Adrenal gland (tissue), 12 donors: ENCODE measurements around the gene PPP4R3B. TPM values are rescaled to one million over a fixed set of nuclear protein-coding genes. Genes with fewer than 3 reads are reported as not detected.
"Not testable (repeated sequence)": the region's sequence is repeated elsewhere in the genome, so short reads cannot be mapped to it uniquely, and the experiment has no call there.

ENCODE experiments used
- DNase-seq, 7 donors: peaks; one replicate each; pipeline ENCODE4 v3.0.0-alpha.2; 2019 to 2020
- H3K27ac ChIP-seq, 5 donors: fragments of 200-600 bp; sonication (generic) in 4 of 5; 1 replicate in 3 of 5; 2 replicates in 2 of 5; pipeline versions ENCODE4 v1.5.1 to v1.8.0; 2016 to 2020; ENCODE audit warnings: mild to moderate bottlenecking in 1 of 5
- H3K27me3 ChIP-seq: fragments of 200-600 bp; 2 replicates; pipeline ENCODE4 v1.8.0; 2021
- H3K36me3 ChIP-seq, 2 donors: fragments of 200-600 bp; replicated peaks in 1 of 2; 1 replicate in 1 of 2; 2 replicates in 1 of 2; pipeline versions ENCODE4 v1.5.1 to v1.8.0; 2018 to 2022
- H3K4me1 ChIP-seq, 2 donors: fragments of 200-600 bp; replicated peaks in 1 of 2; 1 replicate in 1 of 2; 2 replicates in 1 of 2; pipeline versions ENCODE4 v1.5.1 to v1.8.0; 2018 to 2021
- H3K4me3 ChIP-seq, 4 donors: fragments of 200-600 bp; sonication (generic) in 3 of 4; one replicate each; pipeline ENCODE4 v1.5.1; 2016 to 2018
- H3K9me3 ChIP-seq, 3 donors: fragments of 200-600 bp; sonication (generic) in 1 of 3; replicated peaks in 1 of 3; 1 replicate in 2 of 3; 2 replicates in 1 of 3; pipeline versions ENCODE4 v1.5.1 to v1.8.0; 2016 to 2021
- POLR2A ChIP-seq, 2 donors: fragments of 450-650 bp; IDR thresholded peaks; one replicate each; pipeline ENCODE4 v1.6.1; 2017; ENCODE audit warnings: antibody characterized with exemption in 2 of 2, mild to moderate bottlenecking in 2 of 2, moderate library complexity in 1 of 2
- WGBS, 4 donors: extraction: QIAGEN DNeasy Blood & Tissue Kit in 2 of 4; methylation state at CpG; one replicate each; pipeline versions ENCODE4 v1.1.5 to v1.1.7; 2013 to 2017; 5-methylcytosine and 5-hydroxymethylcytosine counted together
- intact Hi-C, 2 donors: fragments of 100-400 bp; cut with DNase I; formaldehyde crosslinking; loops; one replicate each; pipeline versions ENCODE4 v1.14.1 to v1.15.0; 2022 to 2023
- polyA plus RNA-seq, 3 donors: library from polyadenylated mRNA; stranded (reverse); fragments of 200-250 nt in 2 of 3; fragments of 350-450 nt in 1 of 3; fragmentation: Illumina TruSeq in 1 of 3; extraction: RNeasy Lipid Tissue Mini Kit (QIAGEN cat#74804) in 1 of 3; gene quantifications; one replicate each; pipeline ENCODE4 v1.2.3, GENCODE V29; 2013 to 2014
- total RNA-seq, 9 donors: library from RNA; depleted of rRNA in 4 of 9; stranded (reverse); fragments of >200 nt in 4 of 9; fragments of 120-200 nt in 1 of 9; fragmentation: NEBNext Ultra II Directional in 1 of 9; extraction: Animal tissue kit (Norgen Biotek cat#: 25700) in 1 of 9; gene quantifications; one replicate each; pipeline versions ENCODE4 v1.1.0 to v1.2.4, GENCODE V29; 2013 to 2023
- TF ChIP-seq, protein P1 (sequence below), 6 experiments: fragments of 450-650 bp in 4 of 6; fragments of 200-600 bp in 2 of 6; sonication (generic) in 1 of 6; IDR thresholded peaks; 1 replicate in 5 of 6; 2 replicates in 1 of 6; pipeline versions ENCODE4 v1.5.1 to v1.8.0; 2016 to 2021; ENCODE audit warnings: antibody characterized with exemption in 6 of 6, mild to moderate bottlenecking in 2 of 6, moderate library complexity in 1 of 6
- donor health status: healthy with polysubstance abuse.
- donor health status: Bipolar disorder and iron deficiency.
- donor health status: DM: yes; HTN: yes; CAD: no.
- donor health status: DM: no; HTN: no; CAD: no.
- donor health status: DM: no; HTN: no; CAD: no.
- donor health status: DM: yes; HTN: yes; CAD: no.

The PPP4R3B gene
- total and polyA plus RNA-seq, 12 donors = 22.8 to 89.2 (median 69.9) TPM

DNA sequence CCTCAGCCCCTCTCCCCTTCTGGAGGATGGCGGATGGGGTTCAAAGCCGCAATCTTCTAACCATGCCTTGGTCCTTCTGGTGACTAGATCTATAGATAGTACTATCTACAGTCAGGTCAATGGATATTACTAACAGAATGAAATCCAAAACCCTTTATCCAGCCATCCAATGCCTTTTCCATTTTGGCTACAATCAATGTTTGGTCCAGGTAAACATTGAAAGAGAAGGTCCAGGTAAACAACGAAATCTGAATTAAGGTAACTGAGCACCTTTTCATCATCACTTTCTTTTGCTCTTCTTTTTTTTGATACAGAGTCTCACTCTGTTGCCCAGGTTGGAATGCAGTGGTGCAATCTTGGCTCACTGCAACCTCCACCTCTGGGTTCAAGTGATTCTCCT, 9.7 kb downstream of the PPP4R3B start:
- Histone ChIP-seq H3K4me3 (no peak overlapping the region), H3K36me3 (peaks cover 0 to 24% of the 10 kb centered on the region in 2 donors), H3K4me1 (peaks cover 11 to 26% of the 10 kb centered on the region in 2 donors), H3K9me3 (no peaks in the 10 kb centered on the region), H3K27ac (no peak overlapping the region), H3K27me3 (no peaks in the 10 kb centered on the region)
- TF ChIP-seq POLR2A (IDR thresholded peaks at IDR 0.05) = no peak
- TF ChIP-seq, protein P1, sequence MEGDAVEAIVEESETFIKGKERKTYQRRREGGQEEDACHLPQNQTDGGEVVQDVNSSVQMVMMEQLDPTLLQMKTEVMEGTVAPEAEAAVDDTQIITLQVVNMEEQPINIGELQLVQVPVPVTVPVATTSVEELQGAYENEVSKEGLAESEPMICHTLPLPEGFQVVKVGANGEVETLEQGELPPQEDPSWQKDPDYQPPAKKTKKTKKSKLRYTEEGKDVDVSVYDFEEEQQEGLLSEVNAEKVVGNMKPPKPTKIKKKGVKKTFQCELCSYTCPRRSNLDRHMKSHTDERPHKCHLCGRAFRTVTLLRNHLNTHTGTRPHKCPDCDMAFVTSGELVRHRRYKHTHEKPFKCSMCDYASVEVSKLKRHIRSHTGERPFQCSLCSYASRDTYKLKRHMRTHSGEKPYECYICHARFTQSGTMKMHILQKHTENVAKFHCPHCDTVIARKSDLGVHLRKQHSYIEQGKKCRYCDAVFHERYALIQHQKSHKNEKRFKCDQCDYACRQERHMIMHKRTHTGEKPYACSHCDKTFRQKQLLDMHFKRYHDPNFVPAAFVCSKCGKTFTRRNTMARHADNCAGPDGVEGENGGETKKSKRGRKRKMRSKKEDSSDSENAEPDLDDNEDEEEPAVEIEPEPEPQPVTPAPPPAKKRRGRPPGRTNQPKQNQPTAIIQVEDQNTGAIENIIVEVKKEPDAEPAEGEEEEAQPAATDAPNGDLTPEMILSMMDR (IDR thresholded peaks at IDR 0.05) = no peak
- intact Hi-C loops = no loop called here
- no peak for DNase-seq
- WGBS, 4 donors = 87 to 99% (median 96%) methylated on average over 3 of the region's 3 CpGs

DNA sequence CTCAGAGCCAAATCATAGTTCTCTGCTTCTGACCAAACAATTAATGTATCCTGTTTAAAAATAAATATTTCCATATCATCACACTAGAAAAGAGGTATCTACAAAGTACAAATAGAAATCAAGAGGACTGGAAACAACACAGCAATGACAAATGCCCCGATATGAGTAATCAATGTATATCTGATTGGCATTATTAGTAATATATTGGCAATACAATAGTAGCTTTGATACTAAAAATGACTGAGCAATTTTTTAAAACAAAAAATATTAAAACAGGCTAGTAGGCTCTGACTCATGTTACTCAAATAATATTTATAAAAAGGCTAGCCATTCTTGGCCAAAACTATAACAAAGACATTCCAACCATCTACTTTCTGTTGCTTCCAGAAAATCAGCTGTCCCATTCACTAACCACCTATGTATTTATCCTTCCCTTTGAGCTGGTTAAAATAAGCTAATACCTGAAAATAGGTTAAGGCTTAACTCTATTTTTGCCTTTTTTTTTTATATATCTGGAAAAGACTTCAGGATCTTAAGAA, 13.3 kb downstream of the PPP4R3B start:
- Histone ChIP-seq H3K27ac (no peak overlapping the region), H3K4me3 (no peak overlapping the region), H3K4me1 (peaks cover 11 to 19% of the 10 kb centered on the region in 2 donors), H3K36me3 (no peaks in the 10 kb centered on the region), H3K27me3 (no peaks in the 10 kb centered on the region), H3K9me3 (no peaks in the 10 kb centered on the region)
- WGBS, 4 donors = 76 to 87% (median 82%) methylated on average over 1 of the region's 1 CpG
- DNase-seq = no peak
- intact Hi-C loops = no loop called here
- TF ChIP-seq, protein P1 (IDR thresholded peaks at IDR 0.05) = no peak
- no peak for TF ChIP-seq POLR2A (IDR thresholded peaks at IDR 0.05)

DNA sequence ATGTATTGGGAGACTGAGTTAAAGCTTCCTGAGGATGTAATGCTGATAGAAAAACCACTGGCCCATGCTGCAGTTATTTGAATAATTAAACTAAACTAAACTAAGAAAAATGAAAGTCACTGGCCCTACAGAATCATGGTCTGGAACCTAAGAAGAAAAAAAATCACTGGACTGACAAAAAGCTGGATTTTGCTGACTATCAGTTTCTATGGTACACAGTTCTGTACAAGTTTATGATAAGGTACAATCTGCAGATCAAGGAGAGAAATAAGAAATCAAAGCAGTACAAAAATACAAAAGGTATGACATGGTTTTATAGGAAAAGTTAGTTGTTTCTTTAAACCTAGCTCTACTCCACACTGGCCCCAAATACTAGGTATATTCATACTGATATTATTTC, 15.6 kb downstream of the PPP4R3B start:
- no peak for DNase-seq
- no peak for TF ChIP-seq POLR2A (IDR thresholded peaks at IDR 0.05)
- TF ChIP-seq, protein P1 (IDR thresholded peaks at IDR 0.05) = no peak
- H3K27ac ChIP-seq = no peak overlapping the region
- no peaks in the 10 kb centered on the region for H3K9me3 ChIP-seq
- H3K4me3 ChIP-seq = no peak overlapping the region
- intact Hi-C loops = no loop called here
- peaks cover 11 to 13% of the 10 kb centered on the region in 2 donors for H3K4me1 ChIP-seq
- no peaks in the 10 kb centered on the region for H3K27me3 ChIP-seq
- peaks cover 0 to 17% of the 10 kb centered on the region in 2 donors for H3K36me3 ChIP-seq

DNA sequence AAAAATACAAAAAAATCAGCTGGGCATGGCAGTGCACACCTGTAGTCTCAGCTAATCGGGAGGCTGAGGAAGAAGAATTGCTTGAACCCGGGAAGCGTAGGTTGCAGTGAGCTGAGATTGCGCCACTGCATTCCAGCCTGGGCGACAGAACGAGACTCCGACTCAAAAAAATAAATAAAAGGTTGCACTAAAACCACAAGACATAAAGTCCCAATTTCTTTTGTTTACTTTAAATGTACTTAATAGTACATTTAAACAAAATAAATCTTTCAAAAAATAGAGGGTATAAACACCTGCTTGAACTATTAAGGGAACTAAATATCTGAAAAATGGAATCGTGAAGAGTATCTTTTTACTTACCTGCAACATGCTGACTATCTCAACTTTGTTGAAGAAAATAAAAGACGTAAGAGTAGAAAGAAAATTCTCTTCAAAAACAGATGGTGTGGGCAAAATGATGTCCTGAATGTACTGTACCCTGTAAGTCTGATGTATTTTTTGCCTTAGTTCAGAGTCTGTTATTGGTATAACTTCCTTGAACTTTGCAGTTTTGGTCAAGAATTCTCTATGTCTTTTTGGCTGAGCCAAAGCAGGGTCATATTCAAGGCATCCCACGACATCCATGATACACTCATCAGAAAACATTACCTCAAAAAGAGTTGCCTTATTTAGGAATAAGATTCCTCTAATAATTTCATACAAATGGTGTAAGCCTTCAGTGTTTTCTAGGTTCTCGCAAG, 19.2 kb downstream of the PPP4R3B start:
- Histone ChIP-seq H3K36me3 (peaks cover 0 to 26% of the 10 kb centered on the region in 2 donors), H3K9me3 (no peaks in the 10 kb centered on the region), H3K4me3 (no peak overlapping the region), H3K27ac (no peak overlapping the region), H3K27me3 (no peaks in the 10 kb centered on the region), H3K4me1 (peaks cover 0 to 12% of the 10 kb centered on the region in 2 donors)
- 87 to 94% (median 93%) methylated on average over 11 of the region's 11 CpGs for WGBS, 4 donors
- DNase-seq = no peak
- no peak for TF ChIP-seq POLR2A (IDR thresholded peaks at IDR 0.05)
- TF ChIP-seq, protein P1 (IDR thresholded peaks at IDR 0.05) = no peak
- intact Hi-C loops = no loop called here

DNA sequence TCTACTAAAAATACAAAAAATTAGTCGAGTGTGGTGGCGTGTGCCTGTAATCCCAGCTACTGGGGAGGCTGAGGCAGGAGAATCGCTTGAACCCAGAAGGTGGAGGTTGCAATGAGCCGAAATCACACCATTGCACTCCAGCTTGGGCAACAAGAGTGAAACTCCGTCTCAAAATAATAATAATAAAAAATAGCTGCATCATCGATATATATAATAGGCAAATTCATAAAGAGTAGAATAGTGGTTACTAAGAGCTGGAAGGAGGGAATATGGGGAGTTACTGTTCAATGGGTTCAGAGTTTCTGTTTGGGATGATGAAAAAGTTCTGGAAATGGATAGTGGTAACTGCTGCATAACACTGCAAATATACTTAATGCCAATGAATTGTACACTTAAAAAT, 20.6 kb downstream of the PPP4R3B start:
- intact Hi-C loops, H3K9me3 ChIP-seq, H3K4me3 ChIP-seq, H3K27me3 ChIP-seq, DNase-seq, H3K27ac ChIP-seq: not testable (repeated sequence)
- 91 to 97% (median 96%) methylated on average over 6 of the region's 6 CpGs for WGBS, 4 donors
- Histone ChIP-seq H3K36me3 (peaks cover 0 to 26% of the 10 kb centered on the region in 2 donors), H3K4me1 (peaks cover 0 to 18% of the 10 kb centered on the region in 2 donors)
